H9 (cell line): ENCODE results near the gene TSSK6. TPM values are rescaled to one million over a fixed set of nuclear protein-coding genes. Genes with fewer than 3 reads are reported as not detected.

Experiments used
- DNase-seq: peaks from one replicate; pipeline ENCODE4 v3.0.0-alpha.2; 2017
- H2AFZ ChIP-seq: one replicate; pipeline ENCODE4 v1.6.1; 2013; ENCODE audit warnings: mild to moderate bottlenecking, low read length, control low read depth, moderate library complexity
- H2AK5ac ChIP-seq: 2 replicates; pipeline ENCODE4 v1.6.1; 2013; ENCODE audit warnings: low read length, control low read depth, mixed read lengths; ENCODE audit not compliant: insufficient read length
- H2BK120ac ChIP-seq: one replicate; pipeline ENCODE4 v1.6.1; 2013; ENCODE audit warnings: low read depth, mild to moderate bottlenecking, low read length, control low read depth, inconsistent platforms; ENCODE audit not compliant: poor library complexity, severe bottlenecking
- H2BK12ac ChIP-seq: 2 replicates; pipeline ENCODE4 v1.6.1; 2013; ENCODE audit warnings: low read length, control low read depth, mixed read lengths, low read depth; ENCODE audit not compliant: insufficient read length
- H2BK15ac ChIP-seq: 2 replicates; pipeline ENCODE4 v1.6.1; 2013; ENCODE audit warnings: low read depth, low read length, control low read depth
- H2BK20ac ChIP-seq: one replicate; pipeline ENCODE4 v1.6.1; 2013; ENCODE audit warnings: low read depth, mild to moderate bottlenecking, low read length, control low read depth, inconsistent platforms; ENCODE audit not compliant: poor library complexity, severe bottlenecking
- H2BK5ac ChIP-seq: 2 replicates; pipeline ENCODE4 v1.6.1; 2013; ENCODE audit warnings: low read length, control low read depth, mixed read lengths; ENCODE audit not compliant: insufficient read length
- H3K14ac ChIP-seq: 2 replicates; pipeline ENCODE4 v1.6.1; 2013; ENCODE audit warnings: low read length, control low read depth; ENCODE audit not compliant: insufficient read depth
- H3K18ac ChIP-seq: 2 replicates; pipeline ENCODE4 v1.6.1; 2013; ENCODE audit warnings: low read depth, mild to moderate bottlenecking, mixed read lengths, low read length, control low read depth; ENCODE audit not compliant: insufficient read length
- H3K23ac ChIP-seq: 2 replicates; pipeline ENCODE4 v1.6.1; 2013; ENCODE audit warnings: low read length, control low read depth, mixed read lengths, low read depth; ENCODE audit not compliant: insufficient read length
- H3K23me2 ChIP-seq: 2 replicates; pipeline ENCODE4 v1.6.1; 2013; ENCODE audit warnings: low read depth, mild to moderate bottlenecking, mixed read lengths, low read length, control low read depth; ENCODE audit not compliant: insufficient read length, poor library complexity, severe bottlenecking
- H3K27ac ChIP-seq: 2 replicates; pipeline ENCODE4 v1.5.1; 2013; ENCODE audit warnings: low read length, control low read depth, mixed read lengths, low read depth; ENCODE audit not compliant: insufficient read length
- H3K27me3 ChIP-seq: 2 replicates; pipeline ENCODE4 v1.6.1; 2013; ENCODE audit warnings: low read length, control low read depth, inconsistent platforms; ENCODE audit not compliant: insufficient read depth
- H3K4ac ChIP-seq: 2 replicates; pipeline ENCODE4 v1.6.1; 2013; ENCODE audit warnings: low read depth, mild to moderate bottlenecking, control low read depth, inconsistent platforms, low read length, moderate library complexity
- H3K4me1 ChIP-seq: 2 replicates; pipeline ENCODE4 v1.6.1; 2013; ENCODE audit warnings: low read length, control low read depth, inconsistent platforms; ENCODE audit not compliant: insufficient read depth
- H3K4me2 ChIP-seq: 2 replicates; pipeline ENCODE4 v1.6.1; 2013; ENCODE audit warnings: low read length, control low read depth, mixed read lengths; ENCODE audit not compliant: insufficient read length, insufficient read depth
- H3K56ac ChIP-seq: 2 replicates; pipeline ENCODE4 v1.6.1; 2013; ENCODE audit warnings: low read depth, mild to moderate bottlenecking, mixed read lengths, low read length, control low read depth; ENCODE audit not compliant: insufficient read length
- H3K79me1 ChIP-seq: 2 replicates; pipeline ENCODE4 v1.6.1; 2013; ENCODE audit warnings: low read depth, mild to moderate bottlenecking, moderate library complexity, low read length, control low read depth, inconsistent platforms; ENCODE audit not compliant: insufficient read depth, poor library complexity, severe bottlenecking
- H3K79me2 ChIP-seq: 2 replicates; pipeline ENCODE4 v1.6.1; 2013; ENCODE audit warnings: low read length, control low read depth, inconsistent platforms; ENCODE audit not compliant: insufficient read depth
- H3K9ac ChIP-seq: 2 replicates; pipeline ENCODE4 v1.6.1; 2013; ENCODE audit warnings: low read length, control low read depth, mixed read lengths; ENCODE audit not compliant: insufficient read length; ENCODE audit errors: extremely low read depth
- H3K9me3 ChIP-seq: one replicate; pipeline ENCODE4 v1.6.1; 2013; ENCODE audit warnings: low read depth, low read length, inconsistent platforms; ENCODE audit not compliant: control insufficient read depth
- H3T11ph ChIP-seq: one replicate; pipeline ENCODE4 v1.6.1; 2013; ENCODE audit warnings: mild to moderate bottlenecking, low read length, control low read depth, inconsistent platforms
- H4K20me1 ChIP-seq: one replicate; pipeline ENCODE4 v1.6.1; 2013; ENCODE audit not compliant: control insufficient read depth, insufficient read length, insufficient read depth
- H4K5ac ChIP-seq: 2 replicates; pipeline ENCODE4 v1.6.1; 2013; ENCODE audit warnings: low read depth, mild to moderate bottlenecking, mixed read lengths, low read length, control low read depth; ENCODE audit not compliant: insufficient read length
- H4K8ac ChIP-seq: replicated peaks from 2 replicates; pipeline ENCODE4 v1.6.1; 2013; ENCODE audit warnings: low read length, control low read depth, mixed read lengths, low read depth; ENCODE audit not compliant: insufficient read length
- H4K91ac ChIP-seq: 2 replicates; pipeline ENCODE4 v1.6.1; 2013; ENCODE audit warnings: low read depth, mild to moderate bottlenecking, moderate library complexity, mixed read lengths, low read length, control low read depth; ENCODE audit not compliant: insufficient read length
- H3K27ac Mint-ChIP-seq, 3 experiments: 2 replicates in 2 of 3; 3 replicates in 1 of 3; pipeline ENCODE4 v1.8.0; 2020 to 2021; ENCODE audit warnings: mixed read lengths in 3 of 3, mild to moderate bottlenecking in 1 of 3, moderate library complexity in 1 of 3
- H3K27me3 Mint-ChIP-seq: 2 replicates; pipeline ENCODE4 v1.8.0; 2021; ENCODE audit warnings: low read depth, mild to moderate bottlenecking, moderate library complexity, mixed read lengths
- H3K36me3 Mint-ChIP-seq, 3 experiments: 2 replicates in 2 of 3; 3 replicates in 1 of 3; pipeline ENCODE4 v1.8.0; 2020 to 2021; ENCODE audit warnings: low read depth in 3 of 3, mixed read lengths in 3 of 3; ENCODE audit not compliant: insufficient read depth in 1 of 3
- H3K4me1 Mint-ChIP-seq, 2 experiments: 2 replicates each; pipeline ENCODE4 v1.8.0; 2020; ENCODE audit warnings: mixed read lengths in 2 of 2
- H3K4me3 Mint-ChIP-seq, 2 experiments: 2 replicates in 1 of 2; 3 replicates in 1 of 2; pipeline ENCODE4 v1.8.0; 2020 to 2021; ENCODE audit warnings: mild to moderate bottlenecking in 2 of 2, mixed read lengths in 2 of 2, moderate library complexity in 1 of 2
- H3K9me3 Mint-ChIP-seq, 2 experiments: 2 replicates in 1 of 2; 3 replicates in 1 of 2; pipeline ENCODE4 v1.8.0; 2020; ENCODE audit warnings: mild to moderate bottlenecking in 2 of 2, mixed read lengths in 2 of 2, moderate library complexity in 1 of 2
- CTCF ChIP-seq: fragments of 200-600 bp; sonication (generic); conservative IDR thresholded peaks from 3 replicates; pipeline ENCODE4 v1.8.0; 2021; ENCODE audit warnings: antibody characterized with exemption, mild to moderate bottlenecking
- WGBS: extraction: QIAGEN DNeasy Blood & Tissue Kit; methylation state at CpG from one replicate; pipeline ENCODE4 v1.1.7; 2013; ENCODE audit warnings: missing lambda C conversion rate, low lambda C conversion rate, mixed read lengths; ENCODE audit not compliant: insufficient read length; ENCODE audit errors: extremely low coverage; 5-methylcytosine and 5-hydroxymethylcytosine counted together
- total RNA-seq: library from RNA; stranded (reverse); gene quantifications from 2 replicates; pipeline ENCODE4 v1.2.1, GENCODE V29; 2021

Gene TSSK6
- total RNA-seq, 1 experiment from 2014 or later = 2.6 TPM

- Mint-ChIP-seq H3K9me3 (peaks cover 3 to 4% of the 10 kb centered on the region in 2 experiments; a peak in 3 of 5 replicates), H3K36me3 (peaks cover 19 to 65% (median 57%) of the 10 kb centered on the region in 3 experiments), H3K27ac (peak overlapping the region in 1 of 3 experiments; percentile 68; a peak in 1 of 7 replicates), H3K4me3 (no peak overlapping the region), H3K27me3 (no peaks in the 10 kb centered on the region), H3K4me1 (peaks cover 8 to 14% of the 10 kb centered on the region in 2 experiments)
- Histone ChIP-seq H3K23me2 (no peaks in the 10 kb centered on the region), H3K18ac (no peak overlapping the region), H2BK5ac (no peak overlapping the region), H2AK5ac (no peak overlapping the region), H3K4me1 (no peaks in the 10 kb centered on the region), H2BK12ac (no peak overlapping the region), H2BK20ac (no peak overlapping the region), H3K27ac (no peak overlapping the region), H3K27me3 (no peaks in the 10 kb centered on the region), H3K4ac (no peak overlapping the region), H2BK15ac (no peak overlapping the region), H3K23ac (no peak overlapping the region), H4K8ac (no peak overlapping the region), H3T11ph (no peak overlapping the region), H4K91ac (no peak overlapping the region), H3K14ac (no peak overlapping the region), H3K79me1 (peaks cover 12% of the 10 kb centered on the region), H4K20me1 (no peaks in the 10 kb centered on the region), H4K5ac (no peak overlapping the region), H3K9ac (no peak overlapping the region), H3K79me2 (peaks cover 4% of the 10 kb centered on the region; the same call in 1 of the 2 replicates), H2AFZ (no peak overlapping the region), H3K9me3 (peaks cover 5% of the 10 kb centered on the region), H2BK120ac (no peak overlapping the region), H3K56ac (no peak overlapping the region), H3K4me2 (no peak overlapping the region)
- WGBS = no CpG with 5 or more reads among the region's 7 CpGs
- DNase-seq = no peak
- TF ChIP-seq CTCF = no peak
Observed at GRCh38 chr19:19524053-19524452, 8.7 kb upstream of the TSSK6 start.
